PFSK-1 (cell line): ENCODE measurements around the gene STK33.

Source experiments
- FOXP2 ChIP-seq: optimal IDR thresholded peaks from 2 replicates; pipeline ENCODE3; 2011; ENCODE audit warnings: borderline replicate concordance, control low read depth, inconsistent platforms; ENCODE audit not compliant: insufficient read depth; ENCODE audit errors: extremely low read length, extremely low read depth
- POLR2AphosphoS5 ChIP-seq: IDR thresholded peaks from 2 replicates; pipeline ENCODE4 v1.6.1; 2012; ENCODE audit warnings: low read depth, mild to moderate bottlenecking, control low read depth, low read length, moderate library complexity
- SIN3A ChIP-seq: IDR thresholded peaks from 2 replicates; pipeline ENCODE4 v1.6.1; 2012; ENCODE audit warnings: mild to moderate bottlenecking, low read length, moderate library complexity, borderline replicate concordance; ENCODE audit not compliant: insufficient read depth
- TAF1 ChIP-seq: IDR thresholded peaks from 2 replicates; pipeline ENCODE4 v1.6.1; 2012; ENCODE audit warnings: low read length, control low read depth, borderline replicate concordance; ENCODE audit not compliant: insufficient read depth
- TF ChIP-seq, protein P1 (sequence below), 2 experiments: IDR thresholded peaks; 2 replicates each; pipeline versions ENCODE4 v1.6.1 to v1.8.0; 2011 to 2012; ENCODE audit warnings: low read depth in 2 of 2, low read length in 2 of 2, control low read depth in 1 of 2, inconsistent platforms in 1 of 2, mild to moderate bottlenecking in 1 of 2, moderate library complexity in 1 of 2; ENCODE audit not compliant: insufficient read depth in 1 of 2

STK33 gene

DNA sequence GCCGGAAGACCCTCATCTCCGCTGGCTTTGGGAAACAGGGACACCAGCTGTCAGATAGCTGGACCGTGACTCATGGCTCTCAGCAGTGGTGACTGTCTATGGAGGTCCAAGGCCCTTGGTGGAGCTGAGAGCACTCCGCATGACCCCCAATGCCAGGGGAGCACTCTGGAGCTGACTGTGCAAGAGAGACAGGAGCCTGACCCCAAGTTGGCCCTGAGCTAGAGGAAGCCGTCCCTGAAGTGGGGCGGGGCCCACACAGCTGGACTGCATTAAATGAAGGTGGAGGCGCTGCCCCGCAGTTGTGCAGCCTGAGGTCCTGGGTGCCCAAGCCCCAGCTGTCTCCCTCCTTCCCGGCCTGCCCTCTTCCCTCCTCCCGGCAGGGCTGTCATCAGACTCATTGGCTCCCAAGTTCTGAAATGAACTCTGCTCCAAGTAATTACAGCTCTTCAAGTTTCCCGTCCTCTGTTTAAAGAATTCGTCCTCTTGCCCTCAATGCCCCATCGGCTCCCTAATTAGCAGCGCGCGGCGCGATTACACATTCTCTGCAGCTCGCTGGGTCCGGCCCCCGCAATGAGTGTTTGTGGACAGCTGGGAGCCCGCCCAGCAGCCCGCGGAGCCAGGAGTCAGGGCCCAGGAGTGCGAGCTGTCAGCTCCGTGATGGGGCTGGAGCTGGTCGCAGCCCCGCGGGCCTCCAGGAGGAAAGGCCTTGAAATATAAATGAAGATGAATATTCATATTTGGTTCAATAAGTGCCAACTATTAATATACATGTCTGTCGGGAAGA is 237.1 kb downstream of the STK33 start:
- no peak for TF ChIP-seq FOXP2
- TF ChIP-seq, protein P1, sequence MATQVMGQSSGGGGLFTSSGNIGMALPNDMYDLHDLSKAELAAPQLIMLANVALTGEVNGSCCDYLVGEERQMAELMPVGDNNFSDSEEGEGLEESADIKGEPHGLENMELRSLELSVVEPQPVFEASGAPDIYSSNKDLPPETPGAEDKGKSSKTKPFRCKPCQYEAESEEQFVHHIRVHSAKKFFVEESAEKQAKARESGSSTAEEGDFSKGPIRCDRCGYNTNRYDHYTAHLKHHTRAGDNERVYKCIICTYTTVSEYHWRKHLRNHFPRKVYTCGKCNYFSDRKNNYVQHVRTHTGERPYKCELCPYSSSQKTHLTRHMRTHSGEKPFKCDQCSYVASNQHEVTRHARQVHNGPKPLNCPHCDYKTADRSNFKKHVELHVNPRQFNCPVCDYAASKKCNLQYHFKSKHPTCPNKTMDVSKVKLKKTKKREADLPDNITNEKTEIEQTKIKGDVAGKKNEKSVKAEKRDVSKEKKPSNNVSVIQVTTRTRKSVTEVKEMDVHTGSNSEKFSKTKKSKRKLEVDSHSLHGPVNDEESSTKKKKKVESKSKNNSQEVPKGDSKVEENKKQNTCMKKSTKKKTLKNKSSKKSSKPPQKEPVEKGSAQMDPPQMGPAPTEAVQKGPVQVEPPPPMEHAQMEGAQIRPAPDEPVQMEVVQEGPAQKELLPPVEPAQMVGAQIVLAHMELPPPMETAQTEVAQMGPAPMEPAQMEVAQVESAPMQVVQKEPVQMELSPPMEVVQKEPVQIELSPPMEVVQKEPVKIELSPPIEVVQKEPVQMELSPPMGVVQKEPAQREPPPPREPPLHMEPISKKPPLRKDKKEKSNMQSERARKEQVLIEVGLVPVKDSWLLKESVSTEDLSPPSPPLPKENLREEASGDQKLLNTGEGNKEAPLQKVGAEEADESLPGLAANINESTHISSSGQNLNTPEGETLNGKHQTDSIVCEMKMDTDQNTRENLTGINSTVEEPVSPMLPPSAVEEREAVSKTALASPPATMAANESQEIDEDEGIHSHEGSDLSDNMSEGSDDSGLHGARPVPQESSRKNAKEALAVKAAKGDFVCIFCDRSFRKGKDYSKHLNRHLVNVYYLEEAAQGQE (IDR thresholded peaks at IDR 0.05; ENCODE audit: insufficient read depth in 1 of 2, low read depth in 2 of 2, low read length in 2 of 2): no peak
- TF ChIP-seq POLR2AphosphoS5: no peak
- TF ChIP-seq TAF1: no peak
- no peak for TF ChIP-seq SIN3A

DNA sequence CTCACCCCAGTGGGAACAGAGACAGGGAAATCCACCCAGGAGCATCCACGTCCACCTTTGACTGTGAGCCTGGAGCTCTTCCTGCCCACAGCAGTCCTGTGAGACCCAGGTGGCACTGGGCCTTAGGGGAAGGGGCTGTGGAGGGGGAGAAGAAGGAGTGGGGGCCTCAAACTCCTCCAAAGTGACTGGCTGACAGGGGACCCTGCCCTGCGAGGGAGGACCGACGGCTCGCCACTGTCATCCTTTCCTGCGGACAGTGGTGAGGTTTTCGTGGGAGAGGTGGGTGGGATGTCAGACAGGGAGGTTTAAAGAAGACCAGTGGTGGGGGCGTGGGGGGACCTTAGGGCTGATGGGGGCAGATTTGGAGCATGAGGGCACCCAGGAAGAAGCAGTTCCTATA is 237.8 kb downstream of the STK33 start:
- TF ChIP-seq FOXP2 (no peak), POLR2AphosphoS5 (no peak), SIN3A (no peak), TAF1 (no peak)
- TF ChIP-seq, protein P1 (IDR thresholded peaks at IDR 0.05; ENCODE audit: insufficient read depth in 1 of 2, low read depth in 2 of 2, low read length in 2 of 2): no peak

DNA sequence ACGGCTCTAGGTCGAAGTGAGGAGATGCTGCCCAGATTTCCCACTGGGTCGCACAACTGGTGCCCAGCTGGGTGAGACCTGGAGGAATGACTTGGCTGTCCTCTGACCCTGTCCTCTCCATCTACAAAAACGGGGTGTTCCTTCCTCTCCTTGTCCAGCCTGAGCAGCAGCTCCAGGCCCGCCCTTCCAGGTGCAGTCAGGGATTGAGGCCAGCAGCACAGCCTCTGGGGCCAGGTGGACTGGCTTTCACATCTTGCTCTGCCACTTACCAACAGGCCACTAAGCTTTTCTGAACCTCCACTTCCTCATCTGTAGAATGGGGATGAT is 238.6 kb downstream of the STK33 start:
- no peak for TF ChIP-seq SIN3A
- no peak for TF ChIP-seq TAF1
- no peak for TF ChIP-seq POLR2AphosphoS5
- TF ChIP-seq FOXP2: no peak
- TF ChIP-seq, protein P1 (IDR thresholded peaks at IDR 0.05; ENCODE audit: insufficient read depth in 1 of 2, low read depth in 2 of 2, low read length in 2 of 2): no peak

DNA sequence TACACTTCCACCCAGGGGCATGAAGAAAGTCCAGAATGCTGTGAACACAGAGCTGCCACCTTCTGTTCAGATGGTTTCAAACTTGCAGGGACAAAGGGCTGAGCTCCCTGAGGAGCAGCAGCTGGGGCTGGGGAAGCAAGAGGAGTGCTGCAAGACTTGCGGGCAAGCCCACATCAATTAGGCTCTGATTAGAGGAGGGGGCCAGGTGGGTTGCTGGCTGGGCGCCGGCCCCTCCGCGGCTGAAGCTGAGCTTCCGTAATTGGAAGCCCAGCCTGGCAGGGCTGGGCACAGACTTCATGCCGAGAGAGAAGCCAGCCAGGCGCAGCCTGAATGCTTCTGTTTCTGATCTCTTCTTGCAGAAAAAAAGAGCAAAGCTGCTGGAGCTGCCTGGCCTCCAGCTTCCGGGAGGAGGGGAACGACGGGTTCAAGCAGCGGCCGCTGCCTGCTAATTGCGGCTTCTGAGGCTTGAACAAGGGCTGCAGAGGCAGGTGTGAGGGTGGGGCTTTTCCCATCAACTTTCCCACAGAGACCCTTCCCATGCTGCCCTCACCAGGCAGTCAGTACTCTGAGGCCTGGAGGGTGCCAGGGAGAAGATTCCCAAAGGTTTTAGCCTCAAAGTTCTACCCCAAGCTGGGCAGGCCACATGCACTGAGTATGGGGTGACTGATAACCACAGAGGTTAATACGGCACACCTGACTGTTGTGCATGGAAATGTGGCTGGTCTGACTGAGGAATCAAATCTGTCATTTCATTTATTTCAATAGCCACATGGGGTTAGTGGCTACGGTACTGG is 239.2 kb downstream of the STK33 start:
- TF ChIP-seq POLR2AphosphoS5: no peak
- no peak for TF ChIP-seq TAF1

DNA sequence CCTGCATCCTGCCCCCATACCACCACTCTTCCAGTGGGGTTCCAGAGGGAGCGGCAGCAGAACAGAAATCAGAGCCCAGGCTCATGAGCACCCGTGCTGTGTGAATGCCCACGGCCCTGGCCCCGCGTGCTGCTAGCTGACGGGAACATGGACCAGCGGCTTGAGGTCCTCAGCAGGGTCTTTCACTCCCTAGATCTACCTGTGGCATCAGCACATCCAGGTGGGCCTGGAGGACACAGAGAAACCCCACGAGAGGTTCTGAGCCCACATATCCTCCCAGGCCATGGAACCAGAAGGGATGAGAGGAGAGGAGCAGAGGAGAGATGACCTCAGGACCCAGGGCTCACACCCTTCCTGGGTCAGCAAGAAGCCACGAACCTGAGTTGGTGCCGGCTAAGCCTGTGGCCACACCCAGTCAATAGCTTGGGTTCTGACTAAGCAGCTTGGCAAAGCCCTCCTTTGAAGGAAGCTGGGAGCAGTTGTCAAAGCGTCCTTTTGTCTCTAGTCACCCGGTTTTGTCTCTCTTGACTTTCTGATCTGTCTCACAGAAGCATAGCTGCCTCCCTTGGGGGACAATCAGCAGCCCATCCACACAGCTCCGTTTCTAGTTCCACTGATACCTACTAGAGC is 241.0 kb downstream of the STK33 start:
- TF ChIP-seq FOXP2 (no peak), TAF1 (no peak), SIN3A (no peak), POLR2AphosphoS5 (no peak)
- TF ChIP-seq, protein P1 (IDR thresholded peaks at IDR 0.05; ENCODE audit: insufficient read depth in 1 of 2, low read depth in 2 of 2, low read length in 2 of 2): no peak
